ENCODE results near the gene SGSM2. TPM values are rescaled to one million over a fixed set of nuclear protein-coding genes. Genes with fewer than 3 reads are reported as not detected.

Gene SGSM2
- total RNA-seq, 1 experiment from 2014 or later = 18.6 TPM

GRCh38 chr17:2398182-2398581 is 60.9 kb downstream of the SGSM2 start:
- H3K27ac ChIP-seq = no peak overlapping the region
- H3K36me3 ChIP-seq = peaks cover 4% of the 10 kb centered on the region; the same call in 1 of the 2 replicates
- no peak overlapping the region for H3K4me3 ChIP-seq
- 0 out of 2 replicates have a peak, but pooled peaks cover 3% of the 10 kb centered on the region for H3K9me3 ChIP-seq (replicated peaks)
- peaks cover 48% of the 10 kb centered on the region for H3K4me1 ChIP-seq (replicated peaks)
- no peaks in the 10 kb centered on the region for H3K27me3 ChIP-seq (replicated peaks)
- DNase-seq (ENCODE audit: low read depth in 1 of 2, low spot score in 2 of 2) = no peak

GRCh38 chr17:2398655-2399571 is 61.6 kb downstream of the SGSM2 start:
- no peaks in the 10 kb centered on the region for H3K9me3 ChIP-seq (replicated peaks)
- H3K4me3 ChIP-seq = peak overlapping the region; percentile 52
- H3K27ac ChIP-seq = peak overlapping the region; percentile 91
- peaks cover 46% of the 10 kb centered on the region for H3K4me1 ChIP-seq (replicated peaks)
- DNase-seq (ENCODE audit: low read depth in 1 of 2, low spot score in 2 of 2) = peak; percentile 79 to 83
- H3K27me3 ChIP-seq (replicated peaks) = no peaks in the 10 kb centered on the region
- no peaks in the 10 kb centered on the region; the same call in 1 of the 2 replicates for H3K36me3 ChIP-seq

GRCh38 chr17:2399572-2400473 is 62.5 kb downstream of the SGSM2 start:
- Histone ChIP-seq H3K4me3 (peak overlapping the region; percentile 52), H3K9me3 (replicated peaks) (no peaks in the 10 kb centered on the region), H3K27me3 (replicated peaks) (no peaks in the 10 kb centered on the region), H3K27ac (peak overlapping the region; percentile 91), H3K36me3 (no peaks in the 10 kb centered on the region; the same call in 1 of the 2 replicates), H3K4me1 (replicated peaks) (peaks cover 47% of the 10 kb centered on the region)
- peak; percentile 92 to 97 for DNase-seq (ENCODE audit: low read depth in 1 of 2, low spot score in 2 of 2)

DNA sequence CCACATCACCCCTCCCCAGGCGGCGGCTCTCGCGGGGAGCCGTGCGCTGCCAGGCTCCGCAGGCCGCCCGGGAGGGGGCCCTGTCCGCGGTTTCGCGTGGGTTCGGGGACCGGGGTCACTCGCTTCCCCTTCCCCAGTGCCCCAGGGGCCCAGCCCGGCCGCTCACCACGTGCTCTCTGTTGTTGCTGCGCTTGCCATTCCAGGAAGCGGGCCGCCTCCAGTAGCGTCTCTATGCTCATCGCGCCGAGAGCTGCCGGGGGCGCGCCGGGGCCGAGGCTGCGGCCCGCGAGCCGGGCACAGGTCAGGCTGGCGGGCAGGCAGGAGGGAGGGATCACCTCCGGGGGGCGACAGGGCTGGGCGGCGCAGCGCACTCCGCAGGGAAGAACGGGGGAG is 63.2 kb downstream of the SGSM2 start:
- Histone ChIP-seq H3K27ac (peak overlapping the region; percentile 91), H3K36me3 (no peaks in the 10 kb centered on the region; the same call in 1 of the 2 replicates)

DNA sequence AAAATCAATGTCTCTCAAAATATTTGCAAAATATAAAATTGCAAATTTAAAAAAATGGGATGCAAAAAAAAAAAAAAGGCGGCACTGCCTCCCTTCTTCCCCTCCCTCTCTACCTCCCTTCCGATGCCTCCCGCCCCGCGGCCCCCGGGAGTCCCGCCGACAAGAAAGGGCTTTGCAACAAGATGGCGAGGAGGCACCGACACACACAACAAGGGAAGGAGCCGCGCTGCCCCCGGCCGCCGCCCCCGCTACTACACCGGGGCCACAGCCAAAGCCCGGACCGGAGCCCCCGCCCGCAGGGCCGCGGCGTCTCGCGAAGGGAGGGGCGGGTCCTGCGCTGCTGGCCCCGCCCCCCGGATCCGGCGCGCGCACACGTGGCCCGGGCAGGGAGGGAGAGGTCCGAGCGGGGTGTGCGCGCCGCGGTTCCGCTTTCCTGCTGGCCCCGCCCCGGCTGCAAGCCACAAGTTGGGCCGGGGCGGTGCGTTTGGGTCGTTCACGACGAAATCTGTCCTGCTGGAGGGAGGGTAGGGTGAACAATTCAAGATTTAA is 63.6 kb downstream of the SGSM2 start, which contains the start of gene MNT:
Gene MNT, minus strand, starts transcription at position 184 of the 549 bp plus-strand sequence. CDS start 348 bp downstream, outside the sequence.
- Histone ChIP-seq H3K4me3 (peak within 1 kb of the TSS; percentile 52), H3K27ac (peak within 1 kb of the TSS; percentile 91), H3K36me3 (no peaks in the 10 kb centered on the region; the same call in 1 of the 2 replicates), H3K9me3 (replicated peaks) (no peaks in the 10 kb centered on the region), H3K4me1 (replicated peaks) (peaks cover 53% of the 10 kb centered on the region), H3K27me3 (replicated peaks) (no peaks in the 10 kb centered on the region)
- DNase-seq (ENCODE audit: low read depth in 1 of 2, low spot score in 2 of 2) = peak; percentile 93 to 99

More for the DNA sequence above, 63.2 kb downstream of the SGSM2 start:
- peak in 1 of 2 experiments; percentile 52 for DNase-seq (ENCODE audit: low read depth in 1 of 2, low spot score in 2 of 2)
- Histone ChIP-seq H3K4me1 (replicated peaks) (peaks cover 53% of the 10 kb centered on the region), H3K9me3 (replicated peaks) (no peaks in the 10 kb centered on the region), H3K27me3 (replicated peaks) (no peaks in the 10 kb centered on the region), H3K4me3 (peak overlapping the region; percentile 52)

DNA sequence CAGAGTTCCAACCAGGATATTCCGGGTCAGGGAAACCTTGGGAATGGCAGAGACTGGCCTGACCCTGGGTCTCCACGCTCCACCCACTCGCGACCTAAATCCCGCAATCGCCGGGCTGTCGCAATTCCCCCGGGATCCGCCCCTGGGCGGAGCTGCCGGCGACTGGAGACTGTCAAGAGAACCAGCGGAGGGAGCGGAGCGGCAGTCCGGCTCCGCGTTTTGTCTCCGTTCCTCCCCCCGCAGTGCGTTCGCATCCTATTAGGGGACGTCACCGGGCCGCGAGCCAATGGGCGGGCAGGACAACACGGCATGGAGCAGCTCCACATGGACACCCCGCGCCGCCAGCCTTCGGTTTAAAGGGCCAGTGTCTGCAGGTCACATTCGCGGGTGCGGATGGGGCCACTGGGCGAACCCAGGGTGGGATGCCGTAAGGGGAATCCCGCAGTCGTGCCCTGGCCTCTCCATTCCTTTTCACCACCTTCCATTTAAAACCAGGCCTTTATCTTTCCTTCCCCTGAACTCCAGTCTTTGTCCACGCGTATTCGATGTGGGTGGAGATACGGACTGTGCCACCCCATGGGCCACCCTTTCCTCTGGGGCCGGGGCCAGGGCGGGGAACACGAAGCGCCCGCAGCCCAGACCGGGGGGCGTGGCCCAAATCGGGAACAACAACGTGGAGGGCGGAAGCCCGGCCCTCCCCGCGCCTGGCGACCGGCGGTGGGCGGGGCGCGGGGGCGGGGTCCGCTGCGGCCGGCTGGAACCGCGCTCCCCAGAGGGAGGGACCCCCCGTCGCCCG is 64.3 kb downstream of the SGSM2 start:
- DNase-seq (ENCODE audit: low read depth in 1 of 2, low spot score in 2 of 2) = peak; percentile 98 to 100
- no peaks in the 10 kb centered on the region; the same call in 1 of the 2 replicates for H3K36me3 ChIP-seq
- peak overlapping the region; percentile 52 for H3K4me3 ChIP-seq
- H3K9me3 ChIP-seq (replicated peaks) = no peaks in the 10 kb centered on the region
- H3K4me1 ChIP-seq (replicated peaks) = peaks cover 53% of the 10 kb centered on the region
- H3K27me3 ChIP-seq (replicated peaks) = no peaks in the 10 kb centered on the region
- peak overlapping the region; percentile 76 for H3K27ac ChIP-seq

- no peak overlapping the region for H3K27ac ChIP-seq
- H3K9me3 ChIP-seq (replicated peaks) = no peaks in the 10 kb centered on the region
- H3K4me1 ChIP-seq (replicated peaks) = peaks cover 53% of the 10 kb centered on the region
- H3K27me3 ChIP-seq (replicated peaks) = no peaks in the 10 kb centered on the region
- peak in 1 of 2 experiments; percentile 38 for DNase-seq (ENCODE audit: low read depth in 1 of 2, low spot score in 2 of 2)
- H3K4me3 ChIP-seq = peak overlapping the region; percentile 52
- no peaks in the 10 kb centered on the region; the same call in 1 of the 2 replicates for H3K36me3 ChIP-seq
These were observed 65.2 kb downstream of the SGSM2 start for GRCh38 chr17:2402544-2402943.

GRCh38 chr17:2403044-2403443 is 65.7 kb downstream of the SGSM2 start:
- Histone ChIP-seq H3K9me3 (replicated peaks) (no peaks in the 10 kb centered on the region), H3K36me3 (no peaks in the 10 kb centered on the region; the same call in 1 of the 2 replicates), H3K4me1 (replicated peaks) (peaks cover 54% of the 10 kb centered on the region), H3K27me3 (replicated peaks) (no peaks in the 10 kb centered on the region), H3K27ac (no peak overlapping the region), H3K4me3 (no peak overlapping the region)
- DNase-seq (ENCODE audit: low read depth in 1 of 2, low spot score in 2 of 2) = no peak

DNA sequence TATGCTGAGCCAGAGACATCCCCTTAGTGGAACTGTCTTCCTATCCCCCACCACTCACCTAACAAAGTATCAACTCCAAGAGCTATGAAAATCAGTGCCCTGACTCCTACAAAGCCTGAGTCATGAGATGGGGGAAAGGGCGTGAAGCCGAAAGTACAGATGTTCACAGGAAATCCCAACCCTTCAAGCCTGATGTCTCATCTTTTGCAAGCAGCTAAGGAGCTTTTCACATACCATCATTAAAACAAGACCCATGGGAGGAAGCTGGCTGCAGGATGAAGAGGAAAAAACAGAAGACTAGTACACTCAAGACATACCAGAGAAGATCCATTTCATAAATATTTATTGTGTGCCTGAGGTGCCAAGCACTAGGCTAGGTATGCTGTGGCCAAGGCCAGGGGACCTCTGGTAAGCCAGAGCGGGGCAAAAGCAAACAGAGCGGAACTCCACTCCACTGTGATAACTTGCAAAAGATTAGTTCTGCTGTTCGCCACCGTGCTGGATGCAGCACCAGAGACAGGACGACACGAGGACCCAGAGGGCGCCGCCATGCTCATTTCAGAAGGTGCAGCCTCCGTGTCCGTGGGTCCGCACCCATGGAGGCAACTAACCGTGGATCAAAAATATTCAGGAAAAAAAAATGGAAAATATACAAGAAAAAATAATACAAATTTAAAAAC is 68.1 kb downstream of the SGSM2 start:
- Histone ChIP-seq H3K4me1 (replicated peaks) (peaks cover 43% of the 10 kb centered on the region), H3K9me3 (replicated peaks) (no peaks in the 10 kb centered on the region), H3K27ac (peak overlapping the region; percentile 71), H3K4me3 (no peak overlapping the region), H3K27me3 (replicated peaks) (no peaks in the 10 kb centered on the region), H3K36me3 (no peaks in the 10 kb centered on the region)
- peak; percentile 60 to 68 for DNase-seq (ENCODE audit: low read depth in 1 of 2, low spot score in 2 of 2)

GRCh38 chr17:2406271-2406902 is 69.1 kb downstream of the SGSM2 start:
- DNase-seq (ENCODE audit: low read depth in 1 of 2, low spot score in 2 of 2) = no peak
- Histone ChIP-seq H3K4me3 (no peak overlapping the region), H3K36me3 (no peaks in the 10 kb centered on the region), H3K27ac (peak overlapping the region; percentile 71), H3K27me3 (replicated peaks) (no peaks in the 10 kb centered on the region), H3K9me3 (replicated peaks) (no peaks in the 10 kb centered on the region), H3K4me1 (replicated peaks) (peaks cover 43% of the 10 kb centered on the region)

GRCh38 chr17:2406903-2407790 is 69.8 kb downstream of the SGSM2 start:
- peaks cover 43% of the 10 kb centered on the region for H3K4me1 ChIP-seq (replicated peaks)
- H3K27me3 ChIP-seq (replicated peaks) = no peaks in the 10 kb centered on the region
- H3K4me3 ChIP-seq = no peak overlapping the region
- H3K27ac ChIP-seq = peak overlapping the region; percentile 71
- H3K36me3 ChIP-seq = no peaks in the 10 kb centered on the region
- DNase-seq (ENCODE audit: low read depth in 1 of 2, low spot score in 2 of 2) = peak; percentile 87 to 88
- H3K9me3 ChIP-seq (replicated peaks) = no peaks in the 10 kb centered on the region

All from SJSA1 (cell line).